GF-D8 (cell line): ENCODE results near the gene LCTL.
"Not testable (repeated sequence)": the region's sequence is repeated elsewhere in the genome, so short reads cannot be mapped to it uniquely, and the experiment has no call there.

Experiments
- DNase-seq: peaks from one replicate; lab custom pipeline; 2025; lab: John Stamatoyannopoulos, UW

The LCTL gene

DNA sequence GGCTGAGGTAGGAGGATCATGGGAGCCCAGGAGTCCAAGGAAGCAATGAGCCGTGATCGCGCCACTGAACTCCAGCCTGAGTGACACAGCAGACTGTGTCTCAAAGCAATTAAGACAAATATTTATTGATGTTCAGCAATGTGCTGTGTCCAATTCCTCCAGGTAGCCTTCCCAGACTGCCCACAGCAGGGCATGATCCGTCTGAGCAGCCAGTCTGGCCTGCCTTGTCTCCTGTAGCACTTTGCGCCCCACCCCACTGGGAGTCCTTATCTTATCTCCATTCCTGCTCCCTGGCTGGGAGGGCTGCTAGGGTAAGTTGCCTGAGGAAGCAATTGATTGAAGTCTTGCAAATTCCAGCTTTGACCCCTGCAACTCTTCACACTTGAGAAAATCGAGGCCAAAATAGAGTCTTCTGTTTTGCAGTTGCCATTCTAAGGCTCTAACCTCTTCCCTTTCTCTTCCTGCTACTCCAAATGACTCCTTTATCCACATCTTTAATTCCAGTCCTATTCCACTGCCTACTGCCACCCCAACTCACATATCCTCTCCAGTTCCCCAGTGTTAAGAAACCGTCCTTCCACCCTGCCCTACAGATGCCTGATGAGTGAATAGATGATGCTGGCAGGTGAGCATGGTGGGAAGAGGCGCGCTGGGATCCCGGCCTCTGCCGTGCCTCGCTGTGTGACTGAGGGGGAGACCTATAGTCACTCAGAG, 26.9 kb upstream of the LCTL start:
- no peak for DNase-seq

DNA sequence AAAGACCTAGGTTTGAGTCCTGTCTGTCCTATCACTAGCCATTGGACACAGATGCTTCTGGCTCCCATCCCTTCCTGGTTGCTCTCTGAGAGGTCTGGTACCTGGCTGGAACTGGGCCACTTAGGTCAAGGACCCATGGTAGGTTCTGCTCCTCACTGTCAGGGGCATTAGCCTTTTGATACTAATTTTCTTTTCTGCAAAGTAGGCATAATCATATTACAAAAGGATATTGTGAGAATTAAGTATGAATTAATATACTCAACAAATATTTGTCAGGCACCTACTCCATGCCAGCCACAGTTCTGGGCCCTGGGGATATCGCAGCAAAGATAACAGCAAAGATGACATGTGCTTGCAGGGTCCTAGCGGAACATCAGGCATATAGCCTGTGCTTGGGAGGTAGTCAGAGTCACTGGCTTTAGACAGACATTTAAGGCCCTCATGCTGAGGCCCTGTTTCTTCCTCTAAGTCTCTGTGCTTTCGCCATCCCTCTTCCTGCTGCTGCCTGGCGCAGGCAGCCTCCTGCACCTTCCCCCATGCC, 25.6 kb upstream of the LCTL start:
- peak; percentile 15 for DNase-seq

- DNase-seq, result no peak
Measured at GRCh38 chr15:66590435-66590834, 24.6 kb upstream of the LCTL start.

DNA sequence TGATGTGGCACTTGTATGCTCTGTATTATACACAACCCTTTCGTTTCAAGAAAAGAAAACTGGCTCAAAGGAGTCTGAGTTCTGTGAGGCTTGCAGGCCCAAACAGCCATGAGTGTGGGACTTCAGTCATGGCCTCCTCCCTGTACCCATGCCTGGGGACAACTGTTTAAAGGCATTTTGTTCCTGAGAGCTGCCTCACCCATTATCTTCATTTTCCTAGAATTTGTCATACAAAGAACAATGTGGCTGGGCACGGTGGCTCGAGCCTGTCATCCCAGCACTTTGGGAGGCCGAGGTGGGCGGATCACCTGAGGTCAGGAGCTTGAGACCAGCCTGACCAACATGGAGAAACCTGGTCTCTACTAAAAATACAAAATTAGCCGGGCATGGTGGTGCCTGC, 23.6 kb upstream of the LCTL start:
- not testable (repeated sequence) for DNase-seq

- DNase-seq, result no peak
Measured at GRCh38 chr15:66588971-66589370, 23.2 kb upstream of the LCTL start.

DNA sequence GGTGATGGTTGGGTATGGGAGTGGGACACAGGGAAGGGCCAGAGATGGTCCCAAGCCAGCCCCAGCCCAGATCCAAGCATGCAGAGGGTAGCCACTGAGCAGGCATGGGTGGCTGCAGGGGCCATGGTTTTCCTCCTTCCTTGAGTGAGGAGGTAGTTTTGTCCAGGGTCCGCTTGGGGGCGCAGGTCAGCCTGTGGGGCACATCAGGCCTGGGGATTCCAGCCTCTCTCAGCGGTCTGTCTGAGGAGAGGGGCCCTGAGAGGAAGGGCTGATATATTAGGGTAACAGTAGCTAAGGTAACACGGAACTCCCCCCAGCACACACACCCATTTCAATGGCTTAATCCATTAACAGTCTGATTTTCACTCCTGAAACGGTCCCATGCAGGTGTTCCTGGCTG, 22.7 kb upstream of the LCTL start:
- DNase-seq, result no peak

DNA sequence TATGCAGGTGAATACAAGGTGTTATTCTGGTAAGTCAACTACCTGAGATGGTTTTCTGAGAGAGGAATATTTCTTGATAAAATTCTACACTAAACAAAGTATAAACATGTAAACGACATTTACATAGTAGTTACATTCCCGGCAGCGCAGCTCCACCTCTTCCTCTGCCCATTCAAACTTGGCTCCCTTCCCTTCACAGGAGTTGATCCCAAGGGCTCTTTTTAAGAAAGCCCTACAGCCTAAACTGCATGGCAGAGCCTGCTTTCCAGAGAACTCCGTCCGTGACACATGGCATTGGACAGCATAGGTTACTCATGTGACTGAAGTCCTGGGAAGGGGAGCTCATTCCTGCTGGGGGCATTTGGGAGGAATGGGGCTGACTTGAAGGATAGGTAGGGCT, 22.0 kb upstream of the LCTL start:
- DNase-seq, result no peak

- no peak for DNase-seq
Measured at GRCh38 chr15:66587020-66587419, 21.2 kb upstream of the LCTL start.

DNA sequence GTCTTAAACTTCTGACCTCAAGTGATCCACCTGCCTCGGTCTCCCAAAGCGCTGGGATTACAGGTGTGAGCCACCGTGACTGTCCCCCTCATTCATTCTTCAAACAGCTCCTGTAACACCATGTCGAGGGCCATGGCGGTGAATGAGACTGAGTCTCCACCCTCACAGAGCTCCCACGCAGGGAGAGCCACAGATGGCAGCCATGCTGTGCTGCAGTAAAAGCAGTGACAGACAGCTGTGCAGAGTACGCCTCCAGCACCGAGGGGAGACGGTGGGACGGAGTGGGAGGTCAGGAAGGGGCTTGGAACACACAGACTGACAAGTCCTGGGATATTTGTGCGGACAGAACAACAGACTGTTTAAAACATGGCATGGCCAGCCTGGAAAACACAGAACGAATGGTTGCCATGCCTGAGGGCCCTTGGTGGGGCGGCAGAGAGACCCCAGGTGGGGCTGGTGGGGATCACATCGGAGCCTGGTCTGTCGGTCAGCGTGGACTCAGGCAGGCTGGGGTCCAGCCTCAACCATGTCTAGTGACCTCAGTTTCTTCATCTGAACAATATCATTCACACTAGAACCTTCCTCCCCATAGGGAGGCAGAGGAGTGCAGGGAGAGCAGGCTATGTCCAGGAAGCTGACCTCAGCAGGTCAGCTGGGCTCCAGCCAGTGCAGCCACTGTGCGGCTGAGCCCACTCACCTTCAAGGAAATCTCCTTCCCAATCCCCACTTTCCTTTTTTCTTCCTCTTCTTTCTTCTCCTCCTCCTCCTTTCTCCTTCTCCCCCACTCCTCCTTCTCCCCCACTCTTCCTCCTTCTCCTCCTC, 20.6 kb upstream of the LCTL start:
- no peak for DNase-seq

DNA sequence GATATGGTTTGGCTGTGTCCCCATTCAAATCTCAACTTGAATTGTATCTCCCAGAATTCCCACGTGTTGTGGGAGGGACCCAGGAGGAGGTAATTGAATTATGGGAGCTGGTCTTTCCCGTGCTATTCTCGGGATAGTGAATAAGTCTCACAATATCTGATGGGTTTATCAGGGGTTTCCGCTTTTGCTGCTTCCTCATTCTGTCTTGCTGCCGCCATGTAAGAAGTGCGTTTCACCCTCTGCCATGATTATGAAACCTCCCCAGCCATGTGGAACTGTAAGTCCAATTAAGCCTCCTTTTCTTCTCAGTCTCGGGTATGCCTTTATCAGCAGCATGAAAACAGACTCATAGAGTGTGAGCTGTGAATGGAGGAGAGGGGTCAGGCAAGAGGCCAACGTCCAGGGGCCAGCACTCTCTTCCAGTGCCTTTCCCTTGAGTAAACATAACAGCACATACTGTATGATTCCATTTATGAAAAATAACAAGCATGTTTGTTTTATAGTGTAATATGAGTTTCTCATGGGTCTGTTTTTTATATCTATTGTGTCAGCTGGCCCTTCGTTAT, 16.3 kb upstream of the LCTL start:
- peak; percentile 69 for DNase-seq

DNA sequence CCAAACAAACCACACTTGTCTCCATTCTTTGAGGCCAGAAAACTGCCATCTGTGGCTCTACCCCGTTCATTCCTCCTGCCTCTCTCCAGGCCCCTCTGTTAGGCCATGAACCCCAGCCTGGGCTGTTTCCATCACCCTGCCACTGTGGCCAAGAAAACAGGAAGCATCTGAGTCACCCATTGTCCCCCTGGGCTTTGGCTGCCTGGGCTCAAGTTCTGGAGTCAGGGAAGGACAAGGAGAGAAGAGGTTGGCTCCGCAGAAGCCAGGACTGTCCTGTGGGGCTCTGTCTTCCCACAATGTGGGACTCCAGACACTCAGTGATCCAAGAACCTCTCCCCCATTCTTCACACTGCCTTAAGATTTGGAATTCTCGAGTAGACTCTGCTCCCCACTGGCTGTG, 14.8 kb upstream of the LCTL start:
- DNase-seq, result peak; percentile 4

DNA sequence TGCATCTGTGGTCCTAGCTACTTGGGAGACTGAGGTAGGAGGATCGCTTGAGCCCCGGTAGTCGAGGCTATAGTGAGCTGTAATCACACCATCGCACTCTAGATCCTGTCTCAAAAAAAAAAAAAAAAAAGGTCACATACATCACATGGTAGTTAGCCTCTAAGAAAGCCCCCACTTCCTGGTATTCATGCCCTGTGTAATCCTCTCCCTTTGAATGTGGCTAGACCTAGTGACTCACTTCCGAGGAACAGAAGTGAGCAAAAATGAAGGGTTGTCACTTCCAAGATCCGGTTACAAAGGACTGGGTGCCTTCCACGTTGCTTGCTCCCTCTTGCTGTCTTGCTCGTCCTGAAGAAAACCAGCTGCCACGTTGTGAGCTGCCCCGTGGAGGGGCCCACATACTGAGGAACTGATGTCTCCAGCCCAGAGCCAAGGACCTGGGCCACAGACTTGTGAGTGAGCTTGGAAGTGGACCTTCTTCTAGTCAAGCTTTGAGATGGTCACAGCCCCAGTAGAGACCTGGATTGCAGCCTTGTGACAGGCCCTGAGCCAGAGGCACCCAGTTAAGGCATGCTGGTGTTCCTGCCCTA, 12.6 kb upstream of the LCTL start:
- no peak for DNase-seq

DNA sequence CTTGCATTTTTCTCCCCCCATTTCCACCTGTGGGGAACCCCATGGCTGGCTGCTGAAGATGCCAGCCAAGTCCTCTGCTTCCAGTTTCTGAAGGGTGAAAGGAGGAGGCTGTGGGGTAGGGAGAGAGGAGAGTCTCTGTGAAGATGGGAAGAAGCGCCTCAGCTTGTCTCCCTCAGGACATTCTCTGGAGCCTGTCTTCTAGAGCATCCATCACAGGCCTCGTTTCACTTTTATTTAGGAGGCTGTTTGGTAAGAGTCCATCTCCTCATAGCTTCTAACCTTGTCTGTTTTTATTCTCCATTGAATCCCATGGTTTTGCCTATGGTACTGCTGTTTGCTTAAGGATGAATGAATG, 8.8 kb upstream of the LCTL start:
- DNase-seq, result no peak

DNA sequence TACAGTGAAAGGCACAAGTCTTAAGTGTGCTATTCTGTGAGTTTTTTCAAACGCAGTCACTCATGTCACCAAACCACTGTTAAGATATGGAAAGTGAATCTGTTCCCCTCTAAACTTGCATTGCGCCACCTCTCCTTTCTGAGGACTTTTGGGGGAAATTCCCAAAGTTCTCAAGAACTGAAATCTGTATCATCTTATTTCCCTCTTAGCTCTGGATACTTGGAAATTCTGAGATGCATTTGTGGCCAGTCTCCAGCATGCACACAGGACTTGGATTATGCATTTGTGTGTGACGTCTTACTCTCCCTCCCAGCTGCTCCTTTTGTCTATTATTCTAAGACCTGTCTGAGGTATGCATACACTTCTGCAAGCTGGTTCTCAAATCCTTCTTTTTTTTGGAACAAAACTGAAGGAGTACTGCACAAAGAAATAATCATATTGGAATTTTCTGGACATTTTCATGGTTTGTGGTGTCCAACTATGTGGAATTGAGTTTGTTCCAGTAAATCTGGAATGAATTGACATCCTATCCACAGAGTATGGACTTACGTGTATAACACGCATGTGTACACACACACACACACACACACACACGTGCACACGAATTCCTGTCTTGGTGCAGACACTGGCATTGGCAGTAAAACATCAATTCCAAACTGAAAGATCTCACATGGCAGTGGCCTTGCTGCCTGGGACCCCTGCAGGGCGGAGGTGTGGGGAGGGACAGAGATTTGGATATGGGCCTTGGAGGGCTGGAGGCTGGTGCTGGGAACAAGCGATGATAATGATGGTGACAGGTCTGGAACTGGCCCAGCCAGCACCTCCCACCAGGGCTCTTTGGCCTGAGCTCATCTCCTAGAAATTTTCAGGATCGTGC, 8.2 kb upstream of the LCTL start:
- DNase-seq, result no peak

- DNase-seq, result no peak
Measured at GRCh38 chr15:66573348-66573718, 7.5 kb upstream of the LCTL start.

DNA sequence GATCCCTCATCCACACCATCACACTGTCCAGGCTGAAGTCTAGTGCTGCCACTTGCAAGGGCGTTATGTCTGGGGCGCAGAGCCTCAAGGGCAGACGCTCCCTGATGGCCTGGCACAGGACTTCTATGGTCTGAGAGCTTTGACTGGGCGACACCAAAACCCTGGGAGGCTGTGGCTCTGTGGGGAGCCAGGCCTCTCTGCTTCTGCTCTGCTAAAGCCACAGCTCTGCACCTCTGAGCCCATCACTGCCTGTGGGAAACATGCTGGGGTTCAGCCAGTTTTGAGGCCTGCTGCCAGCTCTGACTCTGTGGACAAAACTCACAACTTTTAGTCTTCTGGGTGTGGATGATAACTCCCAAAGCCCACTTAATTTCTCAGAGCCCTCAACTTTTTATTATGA, 6.3 kb upstream of the LCTL start:
- DNase-seq, result no peak

DNA sequence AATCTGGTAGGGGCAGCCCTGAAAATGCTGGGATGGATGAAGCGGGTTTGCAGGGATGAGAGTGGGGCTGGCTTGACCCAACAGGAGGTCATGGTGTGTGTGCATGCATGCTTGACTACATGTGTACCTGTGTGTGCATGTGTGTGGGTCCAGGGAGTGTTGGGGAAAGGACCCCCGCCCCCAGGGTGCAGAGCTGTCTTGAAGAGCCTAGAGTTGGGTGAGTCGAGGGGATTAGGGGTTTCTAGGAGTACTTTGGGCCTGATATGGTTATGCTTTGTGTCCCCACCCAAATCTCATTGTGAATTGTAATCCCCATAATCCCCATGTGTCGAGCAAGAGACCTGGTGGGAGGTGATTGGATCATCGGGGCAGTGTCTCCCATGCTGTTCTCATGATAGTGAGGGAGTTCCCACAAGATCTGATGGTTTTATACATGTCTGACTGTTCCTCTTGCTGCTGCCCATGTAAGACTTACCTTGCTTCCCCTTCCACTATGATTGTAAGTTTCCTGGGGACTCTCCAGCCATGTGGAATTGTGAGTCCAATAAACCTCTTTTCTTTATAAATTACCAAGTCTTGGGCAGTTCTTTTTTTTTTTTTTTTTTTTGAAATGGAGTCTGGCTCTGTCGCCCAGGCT, 5.2 kb upstream of the LCTL start:
- no peak for DNase-seq

DNA sequence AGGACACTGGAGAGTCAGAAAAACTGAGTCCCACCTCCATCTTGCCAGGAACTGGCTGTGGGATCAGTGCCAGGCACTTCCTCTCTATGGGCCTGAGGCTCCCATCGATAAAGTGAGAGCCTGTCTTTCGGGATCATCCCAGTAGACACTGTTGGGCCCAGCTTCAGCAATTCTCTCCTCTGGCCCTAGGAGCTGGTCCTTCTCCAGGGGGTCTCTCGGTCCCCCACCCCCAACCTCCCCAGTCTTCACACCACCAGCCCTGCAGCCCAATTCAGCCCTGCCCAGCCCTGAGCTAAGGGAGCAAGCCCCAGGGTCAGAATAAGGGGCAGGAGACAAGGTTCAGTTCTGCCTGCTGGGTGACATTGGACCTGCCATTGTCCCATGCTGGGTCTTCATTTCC, 4.5 kb upstream of the LCTL start:
- no peak for DNase-seq

- DNase-seq, result no peak
Measured at GRCh38 chr15:66569461-66570137, 3.8 kb upstream of the LCTL start.

- DNase-seq, result no peak
Measured at GRCh38 chr15:66567897-66568296, 2.1 kb upstream of the LCTL start.
